A673 (cell line): ENCODE results near the gene ADCY4. TPM values are rescaled to one million over a fixed set of nuclear protein-coding genes. Genes with fewer than 3 reads are reported as not detected.
A peak's percentile ranks its signal among the peaks of the same experiment; 100 is the strongest.

Experiments
- BruUV-seq: library from RNA; stranded (reverse); fragments of 400-500 nt; replicated peaks from 2 replicates; lab custom pipeline; 2021; lab: Mats Ljungman, UMichigan
- CTCF ChIA-PET: fragments of 300-600 bp; sonication (Branson Sonifier 250); formaldehyde crosslinking; loops from one replicate; lab custom pipeline; 2022; ENCODE audit warnings: antibody characterized with exemption; lab: Charles Lee
- POLR2A ChIA-PET: fragments of 300-600 bp; sonication (Branson Sonifier 250); formaldehyde crosslinking; loops from one replicate; lab custom pipeline; 2022; ENCODE audit warnings: antibody characterized with exemption; ENCODE audit not compliant: low non-redundant PET; lab: Charles Lee
- DNase-seq: peaks from one replicate; pipeline ENCODE4 v3.0.0-alpha.2; 2015; ENCODE audit warnings: low spot score
- H3K27ac ChIP-seq: fragments of 200-600 bp; sonication (generic); 2 replicates; pipeline ENCODE4 v1.5.1; 2016; ENCODE audit warnings: mixed run types, low read depth, mild to moderate bottlenecking, mixed read lengths, antibody characterized with exemption, low read length; ENCODE audit not compliant: poor library complexity, severe bottlenecking
- H3K27me3 ChIP-seq: fragments of 200-600 bp; sonication (generic); replicated peaks from 2 replicates; pipeline ENCODE4 v1.6.1; 2017; ENCODE audit warnings: mixed run types, low read depth, mild to moderate bottlenecking, mixed read lengths, antibody characterized with exemption, low read length; ENCODE audit not compliant: insufficient read depth, poor library complexity
- H3K36me3 ChIP-seq: fragments of 200-600 bp; sonication (generic); 2 replicates; pipeline ENCODE4 v1.6.1; 2016; ENCODE audit warnings: mixed run types, mild to moderate bottlenecking, mixed read lengths, antibody characterized with exemption, low read length; ENCODE audit not compliant: insufficient read depth, poor library complexity, severe bottlenecking
- H3K4me1 ChIP-seq: fragments of 200-600 bp; sonication (generic); 2 replicates; pipeline ENCODE4 v1.6.1; 2017; ENCODE audit warnings: mixed run types, mild to moderate bottlenecking, mixed read lengths, antibody characterized with exemption, low read length; ENCODE audit not compliant: insufficient read depth, poor library complexity, severe bottlenecking
- H3K4me3 ChIP-seq: fragments of 200-600 bp; sonication (generic); 2 replicates; pipeline ENCODE4 v1.5.1; 2016; ENCODE audit warnings: low read depth, mixed run types, mild to moderate bottlenecking, mixed read lengths, low read length; ENCODE audit not compliant: poor library complexity, severe bottlenecking
- H3K9me3 ChIP-seq: fragments of 200-600 bp; sonication (generic); 2 replicates; pipeline ENCODE4 v1.6.1; 2016; ENCODE audit warnings: mixed run types, low read depth, mild to moderate bottlenecking, mixed read lengths, antibody characterized with exemption, low read length; ENCODE audit not compliant: poor library complexity, severe bottlenecking
- CTCF ChIP-seq: fragments of 300-800, 200-600 bp; sonication (generic); conservative IDR thresholded peaks from 2 replicates; pipeline ENCODE4 v1.5.1; 2017; ENCODE audit warnings: low read depth, mild to moderate bottlenecking, antibody characterized with exemption, low read length, moderate library complexity, mixed read lengths
- EZH2 ChIP-seq: fragments of 200-600 bp; sonication (generic); IDR thresholded peaks from 2 replicates; pipeline ENCODE4 v1.6.1; 2017; ENCODE audit warnings: borderline replicate concordance, low read depth, mild to moderate bottlenecking, mixed read lengths, antibody characterized with exemption, low read length; ENCODE audit not compliant: poor library complexity, severe bottlenecking
- intact Hi-C: fragments of 100-400 bp; cut with micrococcal nuclease; formaldehyde crosslinking; loops from one replicate; pipeline ENCODE4 v1.10.0; 2022; ENCODE audit not compliant: unreplicated experiment
- total RNA-seq: library from RNA; stranded (reverse); gene quantifications from 2 replicates; pipeline ENCODE4 v1.2.3, GENCODE V29; 2021

ADCY4 gene
- total RNA-seq, 1 experiment from 2014 or later = 0.84 TPM

DNA sequence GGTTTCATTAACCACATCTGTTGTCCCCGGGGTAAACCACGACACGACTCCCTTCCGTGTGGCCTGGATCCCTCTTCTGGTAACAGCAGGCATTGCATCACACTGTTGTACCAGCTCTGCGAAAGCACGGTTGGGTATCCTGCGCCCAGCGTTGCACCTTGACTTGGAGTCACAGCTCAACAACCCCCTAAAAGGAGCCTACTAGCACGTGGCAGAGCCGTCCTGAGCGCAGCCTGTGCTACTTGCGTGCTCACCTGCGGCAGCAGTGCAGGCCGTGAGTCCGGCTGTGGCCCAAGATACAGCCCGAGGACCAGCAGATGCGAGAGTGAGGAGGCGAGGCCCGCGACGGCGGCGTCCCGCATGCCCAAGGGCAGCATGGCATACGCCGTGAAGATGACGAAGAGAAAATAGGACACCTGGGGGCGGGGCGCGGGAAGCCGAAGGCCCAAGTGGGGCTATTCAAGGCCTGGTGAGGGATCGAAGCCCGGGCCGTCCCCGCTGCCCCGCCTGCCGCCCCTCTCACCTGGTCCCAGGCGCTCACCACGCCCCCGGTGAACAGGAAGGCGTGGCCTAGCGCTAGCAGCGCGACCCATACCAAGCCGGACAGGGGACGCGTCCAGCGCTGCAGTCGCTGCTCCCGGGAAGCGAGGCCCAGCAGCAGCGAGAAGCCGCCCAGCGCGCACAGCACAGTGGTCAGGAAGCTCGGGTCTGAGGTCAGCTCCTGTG, 2.4 kb downstream of the ADCY4 start:
- ChIA-PET POLR2A (interaction anchor here (1.0 kb wide), 1 partner anchor 99 kb away, joined by 4 read pairs; no protein-coding TSS in a partner anchor), CTCF (interaction anchor here (0.9 to 4.8 kb wide), 6 partner anchors 15 to 104 kb away, joined by 3 to 101 read pairs (median 5); partner anchors contain the start of genes CBLN3, CIDEB, KHNYN and NYNRIN)
- Histone ChIP-seq H3K36me3 (no peaks in the 10 kb centered on the region), H3K27ac (no peak overlapping the region), H3K4me3 (no peak overlapping the region), H3K4me1 (peaks cover 10% of the 10 kb centered on the region), H3K27me3 (no peaks in the 10 kb centered on the region), H3K9me3 (no peaks in the 10 kb centered on the region)
- intact Hi-C loops = loop anchor here (2.0 kb wide), 1 partner anchor 98 kb away; no protein-coding TSS in a partner anchor
- peak; percentile 88 for DNase-seq
- BruUV-seq = no TSS peak
- TF ChIP-seq CTCF (peak; percentile 79), EZH2 (no peak)

DNA sequence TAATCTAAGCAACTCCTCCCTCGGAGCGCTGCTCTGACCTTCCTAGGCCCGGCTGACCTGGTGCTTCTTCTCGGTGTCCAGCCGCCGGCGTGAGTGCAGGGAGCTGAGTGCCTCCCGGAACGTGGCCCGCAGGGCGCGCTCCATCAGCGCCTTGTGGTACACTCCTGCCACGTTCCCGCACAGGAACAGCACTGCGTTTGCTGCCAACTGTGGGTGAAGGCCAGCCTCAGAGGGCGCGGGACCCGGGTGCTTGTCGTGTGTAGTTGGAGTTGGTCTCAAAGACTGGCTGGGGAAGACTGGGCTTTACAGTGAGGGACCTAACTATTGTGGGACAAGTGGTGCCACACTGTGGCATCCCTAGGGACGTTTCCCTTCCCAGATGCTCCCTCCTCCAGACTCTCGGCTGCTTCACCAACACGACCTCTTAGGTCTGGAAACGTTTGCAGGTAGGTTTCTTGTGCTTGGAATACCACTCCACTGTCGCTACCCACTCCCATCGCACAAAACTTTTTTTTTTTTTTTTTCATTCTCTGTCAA, 3.1 kb downstream of the ADCY4 start:
- DNase-seq = no peak
- POLR2A ChIA-PET = interaction anchor here (1.0 kb wide), 1 partner anchor 100 kb away, joined by 4 read pairs; no protein-coding TSS in a partner anchor
- Histone ChIP-seq H3K36me3 (no peaks in the 10 kb centered on the region), H3K27me3 (no peaks in the 10 kb centered on the region), H3K4me1 (peaks cover 10% of the 10 kb centered on the region), H3K4me3 (no peak overlapping the region), H3K27ac (no peak overlapping the region), H3K9me3 (no peaks in the 10 kb centered on the region)
- no TSS peak for BruUV-seq
- CTCF ChIA-PET = interaction anchor here (0.9 to 4.8 kb wide), 4 partner anchors 24 to 104 kb away, joined by 4 to 101 read pairs (median 16); partner anchors contain the start of genes CBLN3, CIDEB, KHNYN and TINF2
- intact Hi-C loops = loop anchor here (2.0 kb wide), 1 partner anchor 99 kb away; no protein-coding TSS in a partner anchor
- TF ChIP-seq EZH2 = no peak
- TF ChIP-seq CTCF = no peak

DNA sequence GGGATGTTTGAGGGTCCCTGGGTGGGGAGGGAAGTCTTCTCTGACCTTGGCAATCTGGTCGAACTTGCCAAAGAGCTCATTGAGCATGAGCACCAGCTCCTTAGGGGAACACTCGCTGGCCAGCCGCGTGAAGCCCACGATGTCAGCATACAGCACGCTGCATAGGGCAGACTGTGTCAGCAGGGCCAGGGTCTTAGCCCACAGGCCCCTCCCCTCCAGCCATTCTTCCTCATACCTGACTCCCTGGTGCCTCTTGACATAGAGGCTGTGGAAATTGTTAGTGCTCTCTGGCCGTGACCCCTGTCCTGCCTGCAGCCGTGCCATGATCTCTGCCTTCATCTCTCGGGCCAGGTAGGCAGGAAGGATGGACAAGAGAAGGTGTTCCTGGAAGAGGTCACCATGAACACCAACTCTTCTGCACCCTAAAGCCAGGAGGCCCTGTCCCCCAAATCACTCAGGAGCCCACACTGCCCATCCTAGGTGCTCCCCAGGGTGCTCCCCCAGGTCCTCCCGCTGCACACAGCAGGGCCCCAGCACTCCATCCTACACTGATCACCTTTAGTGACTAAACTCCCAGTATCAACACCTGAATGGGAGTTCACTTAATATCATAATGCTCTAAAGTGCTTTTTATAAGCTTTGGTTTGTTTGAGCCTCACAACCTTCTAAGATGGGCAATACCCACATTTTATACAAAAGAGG, 3.7 kb downstream of the ADCY4 start:
- Histone ChIP-seq H3K27ac (no peak overlapping the region), H3K4me1 (peaks cover 10% of the 10 kb centered on the region), H3K9me3 (no peaks in the 10 kb centered on the region), H3K4me3 (no peak overlapping the region), H3K36me3 (no peaks in the 10 kb centered on the region), H3K27me3 (no peaks in the 10 kb centered on the region)
- no TSS peak for BruUV-seq
- intact Hi-C loops = no loop called here
- CTCF ChIA-PET = no interaction called here
- POLR2A ChIA-PET = interaction anchor here (1.0 kb wide), 1 partner anchor 101 kb away, joined by 4 read pairs; no protein-coding TSS in a partner anchor
- no peak for DNase-seq
- no peak for TF ChIP-seq CTCF
- no peak for TF ChIP-seq EZH2
